Endothelial cell of umbilical vein (primary cell): Measurements from ENCODE around the gene HSP90B1. TPM values are rescaled to one million over a fixed set of nuclear protein-coding genes. Genes with fewer than 3 reads are reported as not detected.

Experiments used
- BruUV-seq: library from RNA; stranded (reverse); fragments of 400-500 nt; replicated peaks from 2 replicates; lab custom pipeline; 2021; lab: Mats Ljungman, UMichigan
- CTCF ChIA-PET: fragments of 300-600, 350-600 bp; sonication (Branson Sonifier 250); formaldehyde crosslinking; loops from one replicate; lab custom pipeline; 2021; ENCODE audit warnings: antibody characterized with exemption, inconsistent platforms; lab: Charles Lee
- POLR2A ChIA-PET: fragments of 300-600, 350-600 bp; sonication (Branson Sonifier 250); formaldehyde crosslinking; loops from one replicate; lab custom pipeline; 2021; ENCODE audit warnings: antibody characterized with exemption, inconsistent platforms; lab: Charles Lee
- DNase-seq: peaks from one replicate; pipeline ENCODE4 v3.0.0-alpha.2; 2011; ENCODE audit warnings: low read depth, low spot score
- FAIRE-seq: peaks from 2 replicates; lab custom pipeline; 2011; peaks lifted over from hg19 to GRCh38; lab: Jason Lieb, UNC
- H2AFZ ChIP-seq: 2 replicates; pipeline ENCODE4 v1.6.0; 2012; ENCODE audit warnings: low read depth, low read length, control low read depth, inconsistent platforms
- H3K27ac ChIP-seq: 2 replicates; pipeline ENCODE4 v1.5.1; 2011; ENCODE audit warnings: low read depth, mild to moderate bottlenecking, control low read depth, low read length, moderate library complexity; ENCODE audit not compliant: insufficient read depth
- H3K27me3 ChIP-seq, 2 experiments: 2 replicates each; pipeline versions ENCODE4 v1.6.0 to v1.6.1; 2011; ENCODE audit warnings: low read length in 2 of 2, mixed read lengths in 1 of 2; ENCODE audit not compliant: control insufficient read depth in 2 of 2, insufficient read depth in 2 of 2
- H3K36me3 ChIP-seq, 2 experiments: 2 replicates in 1 of 2; 3 replicates in 1 of 2; pipeline ENCODE4 v1.5.1; 2011; ENCODE audit warnings: low read length in 2 of 2, mild to moderate bottlenecking in 1 of 2, moderate library complexity in 1 of 2; ENCODE audit not compliant: control insufficient read depth in 2 of 2, insufficient read depth in 2 of 2; ENCODE audit errors: extremely low read depth in 1 of 2
- H3K4me1 ChIP-seq: 3 replicates; pipeline ENCODE4 v1.5.1; 2011; ENCODE audit warnings: mild to moderate bottlenecking, low read length; ENCODE audit not compliant: control insufficient read depth, insufficient read depth; ENCODE audit errors: extremely low read depth
- H3K4me2 ChIP-seq: 2 replicates; pipeline ENCODE4 v1.6.1; 2011; ENCODE audit warnings: low read length, control low read depth, mixed read lengths; ENCODE audit not compliant: insufficient read depth
- H3K4me3 ChIP-seq, 3 experiments: fragments of 200-600 bp in 1 of 3; sonication (generic), shearing (Covaris generic) in 1 of 3; replicated peaks in 1 of 3; 2 replicates each; pipeline ENCODE4 v1.5.1; 2011 to 2016; ENCODE audit warnings: control low read depth in 3 of 3, low read length in 3 of 3, mild to moderate bottlenecking in 2 of 3, inconsistent platforms in 1 of 3, low read depth in 1 of 3, moderate library complexity in 1 of 3; ENCODE audit not compliant: insufficient read depth in 1 of 3
- H3K79me2 ChIP-seq: 2 replicates; pipeline ENCODE4 v1.6.0; 2012; ENCODE audit warnings: low read length, inconsistent platforms; ENCODE audit not compliant: control insufficient read depth, insufficient read depth
- H3K9ac ChIP-seq: replicated peaks from 2 replicates; pipeline ENCODE3; 2011; ENCODE audit warnings: low read length, control low read depth; ENCODE audit not compliant: insufficient read depth; ENCODE audit errors: extremely low read depth
- H3K9me1 ChIP-seq: replicated peaks from 3 replicates; pipeline ENCODE4 v1.6.0; 2011; ENCODE audit warnings: mild to moderate bottlenecking, low read length; ENCODE audit not compliant: control insufficient read depth, insufficient read depth; ENCODE audit errors: extremely low read depth
- H3K9me3 ChIP-seq: replicated peaks from 2 replicates; pipeline ENCODE4 v1.5.1; 2012; ENCODE audit warnings: low read length, inconsistent platforms; ENCODE audit not compliant: control insufficient read depth, insufficient read depth
- H4K20me1 ChIP-seq: replicated peaks from 2 replicates; pipeline ENCODE3; 2011; ENCODE audit warnings: mild to moderate bottlenecking, low read length; ENCODE audit not compliant: control insufficient read depth, insufficient read depth; ENCODE audit errors: extremely low read depth
- EZH2 ChIP-seq: IDR thresholded peaks from 2 replicates; pipeline ENCODE4 v1.6.1; 2012; ENCODE audit warnings: borderline replicate concordance, low read depth, mild to moderate bottlenecking, moderate library complexity, low read length, inconsistent platforms; ENCODE audit not compliant: severe bottlenecking
- FOS ChIP-seq: IDR thresholded peaks from 2 replicates; pipeline ENCODE4 v1.6.1; 2011; ENCODE audit warnings: mild to moderate bottlenecking, low read length, moderate library complexity, borderline replicate concordance; ENCODE audit not compliant: insufficient read depth
- GATA2 ChIP-seq: IDR thresholded peaks from 2 replicates; pipeline ENCODE4 v1.7.0; 2011; ENCODE audit warnings: low read depth, mild to moderate bottlenecking, moderate library complexity, mixed read lengths, low read length; ENCODE audit not compliant: insufficient read length, insufficient read depth
- JUN ChIP-seq: IDR thresholded peaks from 2 replicates; pipeline ENCODE4 v1.6.1; 2011; ENCODE audit warnings: borderline replicate concordance, low read depth; ENCODE audit not compliant: insufficient read length, insufficient read depth
- MYC ChIP-seq: IDR thresholded peaks from one replicate; pipeline ENCODE4 v1.6.1; 2011; ENCODE audit warnings: mild to moderate bottlenecking, low read depth, low read length
- POLR2A ChIP-seq: IDR thresholded peaks from 2 replicates; pipeline ENCODE4 v1.6.1; 2012; ENCODE audit warnings: low read depth, mild to moderate bottlenecking, control low read depth, low read length
- POLR2AphosphoS5 ChIP-seq: IDR thresholded peaks from 2 replicates; pipeline ENCODE4 v1.6.1; 2012; ENCODE audit warnings: low read depth, mild to moderate bottlenecking, control low read depth, low read length, moderate library complexity; ENCODE audit not compliant: insufficient read depth
- dilution Hi-C: fragments of 300-500 bp; cut with MboI; formaldehyde crosslinking; loops from one replicate; pipeline ENCODE4 v1.15.0; 2019; ENCODE audit warnings: low sequenced_read_pairs; ENCODE audit not compliant: extremely low pct_ligation_motif_present
- intact Hi-C: fragments of 100-400 bp; cut with micrococcal nuclease; formaldehyde crosslinking; loops from one replicate; pipeline ENCODE4 v1.10.0; 2022
- polyA plus RNA-seq, 4 experiments: library from polyadenylated mRNA; depleted of rRNA in 3 of 4; stranded (reverse) in 3 of 4; unstranded in 1 of 4; fragments of >200 nt; gene quantifications; 2 replicates each; pipeline versions ENCODE4 v1.2.1 to v1.2.3, GENCODE V29; 2011 to 2012; ENCODE audit warnings: missing spikeins in 1 of 4
- total RNA-seq: library from RNA; stranded (reverse); gene quantifications from 2 replicates; pipeline ENCODE4 v1.2.3, GENCODE V29; 2021
- TF ChIP-seq, protein P1 (sequence below): IDR thresholded peaks from 2 replicates; pipeline ENCODE4 v1.6.1; 2011; ENCODE audit not compliant: insufficient read depth, insufficient read length
- TF ChIP-seq, protein P2 (sequence below), 2 donors: IDR thresholded peaks; 1 replicate in 1 of 2; 2 replicates in 1 of 2; pipeline ENCODE4 v1.5.1; 2011; ENCODE audit warnings: low read length in 2 of 2, mild to moderate bottlenecking in 2 of 2, moderate library complexity in 2 of 2, control low read depth in 1 of 2, inconsistent platforms in 1 of 2, low read depth in 1 of 2; ENCODE audit not compliant: insufficient read depth in 1 of 2; ENCODE audit errors: extremely low read depth in 1 of 2

The HSP90B1 gene
- total and polyA plus RNA-seq, 2 donors (not counting 3 experiments of a cell fraction or from before 2014, with no cell fraction given): 310 to 1,310 TPM

DNA sequence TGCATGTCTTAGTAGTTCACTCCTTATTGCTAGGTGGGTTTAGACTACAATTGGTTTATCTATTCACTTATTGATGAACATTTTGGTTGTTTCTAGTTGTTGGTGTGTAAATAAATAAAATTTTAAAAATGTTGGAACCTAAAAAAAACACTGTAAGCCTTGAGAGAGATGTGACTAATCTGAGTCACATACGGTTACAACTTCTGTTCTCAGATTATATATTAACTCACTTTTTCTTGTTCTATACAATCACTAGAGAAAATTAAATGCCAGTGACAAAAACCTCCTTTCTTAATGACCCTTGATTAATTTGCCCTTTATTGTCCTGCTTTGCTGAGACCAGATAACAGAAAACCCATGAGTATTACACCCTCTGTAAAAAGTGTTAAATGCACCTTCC lies 28.4 kb downstream of the HSP90B1 start:
- intact Hi-C loops (no loop called here), dilution Hi-C loops (no loop called here)
- H4K20me1 ChIP-seq: no peaks in the 10 kb centered on the region
- H3K9me1 ChIP-seq: no peaks in the 10 kb centered on the region
- H3K36me3 ChIP-seq: no peaks in the 10 kb centered on the region
- no TSS peak for BruUV-seq
- no peak overlapping the region for H2AFZ ChIP-seq
- DNase-seq: no peak
- peaks cover 9% of the 10 kb centered on the region for H3K4me1 ChIP-seq
- no peak overlapping the region for H3K9ac ChIP-seq
- TF ChIP-seq JUN (no peak), EZH2 (no peak), POLR2AphosphoS5 (no peak), POLR2A (no peak), MYC (no peak), GATA2 (no peak), FOS (no peak)
- TF ChIP-seq, protein P1, sequence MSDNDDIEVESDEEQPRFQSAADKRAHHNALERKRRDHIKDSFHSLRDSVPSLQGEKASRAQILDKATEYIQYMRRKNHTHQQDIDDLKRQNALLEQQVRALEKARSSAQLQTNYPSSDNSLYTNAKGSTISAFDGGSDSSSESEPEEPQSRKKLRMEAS: no peak
- TF ChIP-seq, protein P2, sequence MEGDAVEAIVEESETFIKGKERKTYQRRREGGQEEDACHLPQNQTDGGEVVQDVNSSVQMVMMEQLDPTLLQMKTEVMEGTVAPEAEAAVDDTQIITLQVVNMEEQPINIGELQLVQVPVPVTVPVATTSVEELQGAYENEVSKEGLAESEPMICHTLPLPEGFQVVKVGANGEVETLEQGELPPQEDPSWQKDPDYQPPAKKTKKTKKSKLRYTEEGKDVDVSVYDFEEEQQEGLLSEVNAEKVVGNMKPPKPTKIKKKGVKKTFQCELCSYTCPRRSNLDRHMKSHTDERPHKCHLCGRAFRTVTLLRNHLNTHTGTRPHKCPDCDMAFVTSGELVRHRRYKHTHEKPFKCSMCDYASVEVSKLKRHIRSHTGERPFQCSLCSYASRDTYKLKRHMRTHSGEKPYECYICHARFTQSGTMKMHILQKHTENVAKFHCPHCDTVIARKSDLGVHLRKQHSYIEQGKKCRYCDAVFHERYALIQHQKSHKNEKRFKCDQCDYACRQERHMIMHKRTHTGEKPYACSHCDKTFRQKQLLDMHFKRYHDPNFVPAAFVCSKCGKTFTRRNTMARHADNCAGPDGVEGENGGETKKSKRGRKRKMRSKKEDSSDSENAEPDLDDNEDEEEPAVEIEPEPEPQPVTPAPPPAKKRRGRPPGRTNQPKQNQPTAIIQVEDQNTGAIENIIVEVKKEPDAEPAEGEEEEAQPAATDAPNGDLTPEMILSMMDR (IDR thresholded peaks at IDR 0.05; ENCODE audit: extremely low read depth in 1 of 2, insufficient read depth in 1 of 2, low read depth in 1 of 2, low read length in 2 of 2): no peak
- no peak overlapping the region for H3K27ac ChIP-seq
- H3K27me3 ChIP-seq: no peaks in the 10 kb centered on the region
- ChIA-PET CTCF (no interaction called here), POLR2A (no interaction called here)
- no peak for FAIRE-seq
- H3K9me3 ChIP-seq: no peaks in the 10 kb centered on the region
- no peak overlapping the region for H3K4me2 ChIP-seq
- no peak overlapping the region for H3K4me3 ChIP-seq
- H3K79me2 ChIP-seq: peaks cover 21% of the 10 kb centered on the region
